Measurements from ENCODE around the gene DPAGT1. TPM values are rescaled to one million over a fixed set of nuclear protein-coding genes. Genes with fewer than 3 reads are reported as not detected.

Gene DPAGT1
- total and polyA plus RNA-seq, 2 experiments from 2014 or later: 37.2 to 52.6 TPM

DNA sequence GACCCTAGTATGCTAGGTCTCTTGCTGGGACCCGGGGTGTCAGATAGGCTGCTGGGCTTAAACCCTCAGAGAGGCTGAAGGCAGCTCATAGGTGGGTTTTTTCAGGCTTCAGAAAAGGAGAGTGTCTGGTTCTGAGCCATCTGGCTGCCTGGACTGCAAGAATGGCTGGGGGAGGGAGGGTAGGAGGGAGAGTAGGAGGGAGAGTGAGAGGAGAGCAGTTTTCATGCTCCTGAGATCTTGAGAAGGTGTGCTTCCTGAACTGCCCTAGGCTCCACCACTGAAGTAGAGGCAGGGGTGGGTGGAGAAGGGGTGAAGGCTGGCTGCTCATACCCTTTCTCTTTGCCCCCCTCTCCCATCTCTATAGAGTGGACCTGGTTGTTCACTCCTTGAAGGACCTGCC lies 12.3 kb downstream of the DPAGT1 start (continued):
- TF ChIP-seq, protein P1, sequence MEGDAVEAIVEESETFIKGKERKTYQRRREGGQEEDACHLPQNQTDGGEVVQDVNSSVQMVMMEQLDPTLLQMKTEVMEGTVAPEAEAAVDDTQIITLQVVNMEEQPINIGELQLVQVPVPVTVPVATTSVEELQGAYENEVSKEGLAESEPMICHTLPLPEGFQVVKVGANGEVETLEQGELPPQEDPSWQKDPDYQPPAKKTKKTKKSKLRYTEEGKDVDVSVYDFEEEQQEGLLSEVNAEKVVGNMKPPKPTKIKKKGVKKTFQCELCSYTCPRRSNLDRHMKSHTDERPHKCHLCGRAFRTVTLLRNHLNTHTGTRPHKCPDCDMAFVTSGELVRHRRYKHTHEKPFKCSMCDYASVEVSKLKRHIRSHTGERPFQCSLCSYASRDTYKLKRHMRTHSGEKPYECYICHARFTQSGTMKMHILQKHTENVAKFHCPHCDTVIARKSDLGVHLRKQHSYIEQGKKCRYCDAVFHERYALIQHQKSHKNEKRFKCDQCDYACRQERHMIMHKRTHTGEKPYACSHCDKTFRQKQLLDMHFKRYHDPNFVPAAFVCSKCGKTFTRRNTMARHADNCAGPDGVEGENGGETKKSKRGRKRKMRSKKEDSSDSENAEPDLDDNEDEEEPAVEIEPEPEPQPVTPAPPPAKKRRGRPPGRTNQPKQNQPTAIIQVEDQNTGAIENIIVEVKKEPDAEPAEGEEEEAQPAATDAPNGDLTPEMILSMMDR (conservative IDR thresholded peaks at IDR 0.05; ENCODE audit: low read depth in 2 of 2): no peak
- no peak for TF ChIP-seq EZH2phosphoT487 (IDR thresholded peaks at IDR 0.05; ENCODE audit: unreplicated experiment)

GRCh38 chr11:119088406-119088805 lies 13.2 kb downstream of the DPAGT1 start:
- no peaks in the 10 kb centered on the region; the same call in 2 of the 3 replicates for H3K9me3 Mint-ChIP-seq
- H4K20me1 ChIP-seq (replicated peaks; ENCODE audit: insufficient read depth): peaks cover 20% of the 10 kb centered on the region; the same call in 1 of the 2 replicates
- TF ChIP-seq POLR2AphosphoS5 (IDR thresholded peaks at IDR 0.05; ENCODE audit: low read depth): no peak
- no peak overlapping the region for H2AFZ ChIP-seq
- DNase-seq (ENCODE audit: low spot score): no peak
- H3K27me3 Mint-ChIP-seq (ENCODE audit: insufficient read depth, low read depth, poor library complexity): peaks cover 12% of the 10 kb centered on the region
- no peak overlapping the region for H3K4me2 ChIP-seq
- H3K36me3 Mint-ChIP-seq (ENCODE audit: low read depth): peaks cover 40% of the 10 kb centered on the region
- H3K27ac Mint-ChIP-seq: no peak overlapping the region
- peaks cover 12% of the 10 kb centered on the region for H3K4me1 Mint-ChIP-seq
- H3K27ac ChIP-seq (ENCODE audit: low read depth): no peak overlapping the region
- H3K36me3 ChIP-seq (ENCODE audit: insufficient read depth): peaks cover 3% of the 10 kb centered on the region
- peaks cover 16% of the 10 kb centered on the region for H3K4me1 ChIP-seq (ENCODE audit: insufficient read depth)
- H3K79me2 ChIP-seq (replicated peaks; ENCODE audit: insufficient read depth): peaks cover 33% of the 10 kb centered on the region
- H3K27me3 ChIP-seq (ENCODE audit: insufficient read depth): no peaks in the 10 kb centered on the region
- no peak overlapping the region; the same call in 2 of the 3 replicates for H3K4me3 Mint-ChIP-seq
- ATAC-seq: no peak
- H3K9me2 ChIP-seq (ENCODE audit: insufficient read depth): no peaks in the 10 kb centered on the region
- no peak overlapping the region for H3K4me3 ChIP-seq
- H3F3A ChIP-seq (replicated peaks; ENCODE audit: low read depth): peaks cover 31% of the 10 kb centered on the region

DNA sequence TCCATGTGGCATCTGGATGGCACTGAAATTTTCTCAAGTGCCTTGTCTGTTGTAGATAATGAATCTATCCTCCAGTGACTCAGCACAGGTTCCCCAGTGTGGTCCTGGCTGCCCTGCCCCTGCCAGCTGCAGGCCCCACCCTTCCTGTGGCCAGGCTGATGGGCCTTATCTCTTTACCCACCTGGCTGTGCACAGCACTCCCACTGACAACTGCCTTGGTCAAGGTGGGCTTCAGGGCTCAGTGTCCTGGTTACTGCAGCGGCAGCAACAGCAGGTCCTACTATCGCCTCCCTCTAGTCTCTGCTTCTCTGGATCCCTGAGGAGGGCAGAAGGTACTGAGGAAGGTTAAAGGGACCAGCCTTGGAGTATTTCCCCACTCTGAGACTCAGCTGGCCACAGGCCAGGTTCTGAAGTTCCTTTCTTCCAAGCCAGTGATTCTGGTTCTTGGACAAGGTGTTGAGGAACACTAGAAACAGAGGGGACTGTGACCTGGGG lies 13.9 kb downstream of the DPAGT1 start:
- Mint-ChIP-seq H3K9me3 (no peaks in the 10 kb centered on the region; the same call in 2 of the 3 replicates), H3K27me3 (ENCODE audit: insufficient read depth, low read depth, poor library complexity) (peaks cover 10% of the 10 kb centered on the region), H3K36me3 (ENCODE audit: low read depth) (peaks cover 34% of the 10 kb centered on the region), H3K4me1 (peaks cover 11% of the 10 kb centered on the region), H3K27ac (0 out of 2 replicates have a peak overlapping the region, but pooled peaks have one; percentile 77), H3K4me3 (peak overlapping the region; percentile 23; the same call in 1 of the 3 replicates)
- no peaks in the 10 kb centered on the region for H3K27me3 ChIP-seq (ENCODE audit: insufficient read depth)
- H3K4me2 ChIP-seq: no peak overlapping the region
- H3K27ac ChIP-seq (ENCODE audit: low read depth): no peak overlapping the region
- DNase-seq (ENCODE audit: low spot score) (no peak), ATAC-seq (no peak)
- H3K4me3 ChIP-seq: no peak overlapping the region
- H3K4me1 ChIP-seq (ENCODE audit: insufficient read depth): peaks cover 10% of the 10 kb centered on the region; the same call in 1 of the 2 replicates
- no peaks in the 10 kb centered on the region for H3K36me3 ChIP-seq (ENCODE audit: insufficient read depth)
- no peaks in the 10 kb centered on the region for H3K9me2 ChIP-seq (ENCODE audit: insufficient read depth)
- H4K20me1 ChIP-seq (replicated peaks; ENCODE audit: insufficient read depth): peaks cover 14% of the 10 kb centered on the region; the same call in 1 of the 2 replicates
- peaks cover 25% of the 10 kb centered on the region for H3F3A ChIP-seq (replicated peaks; ENCODE audit: low read depth)
- peaks cover 27% of the 10 kb centered on the region for H3K79me2 ChIP-seq (replicated peaks; ENCODE audit: insufficient read depth)
- H2AFZ ChIP-seq: no peak overlapping the region
- TF ChIP-seq CREB1 (CRISPR knock-in tag; IDR thresholded peaks at IDR 0.05; ENCODE audit: low read depth) (no peak), ZNF331 (CRISPR knock-in tag; IDR thresholded peaks at IDR 0.05; ENCODE audit: low read depth) (no peak), POLR2AphosphoS5 (IDR thresholded peaks at IDR 0.05; ENCODE audit: low read depth) (no peak), ETS1 (IDR thresholded peaks at IDR 0.05) (no peak), JUNB (IDR thresholded peaks at IDR 0.05; ENCODE audit: unreplicated experiment) (no peak), REST (IDR thresholded peaks at IDR 0.05; ENCODE audit: unreplicated experiment) (no peak), EZH2phosphoT487 (IDR thresholded peaks at IDR 0.05; ENCODE audit: unreplicated experiment) (no peak), ZNF114 (CRISPR knock-in tag; IDR thresholded peaks at IDR 0.05) (no peak), NANOG (IDR thresholded peaks at IDR 0.05; ENCODE audit: borderline replicate concordance) (no peak)
- TF ChIP-seq, protein P1 (conservative IDR thresholded peaks at IDR 0.05; ENCODE audit: low read depth in 2 of 2): no peak

Measured in GM23338 (cell line).